ENCODE measurements around the gene TMEM43.

Gene TMEM43

DNA sequence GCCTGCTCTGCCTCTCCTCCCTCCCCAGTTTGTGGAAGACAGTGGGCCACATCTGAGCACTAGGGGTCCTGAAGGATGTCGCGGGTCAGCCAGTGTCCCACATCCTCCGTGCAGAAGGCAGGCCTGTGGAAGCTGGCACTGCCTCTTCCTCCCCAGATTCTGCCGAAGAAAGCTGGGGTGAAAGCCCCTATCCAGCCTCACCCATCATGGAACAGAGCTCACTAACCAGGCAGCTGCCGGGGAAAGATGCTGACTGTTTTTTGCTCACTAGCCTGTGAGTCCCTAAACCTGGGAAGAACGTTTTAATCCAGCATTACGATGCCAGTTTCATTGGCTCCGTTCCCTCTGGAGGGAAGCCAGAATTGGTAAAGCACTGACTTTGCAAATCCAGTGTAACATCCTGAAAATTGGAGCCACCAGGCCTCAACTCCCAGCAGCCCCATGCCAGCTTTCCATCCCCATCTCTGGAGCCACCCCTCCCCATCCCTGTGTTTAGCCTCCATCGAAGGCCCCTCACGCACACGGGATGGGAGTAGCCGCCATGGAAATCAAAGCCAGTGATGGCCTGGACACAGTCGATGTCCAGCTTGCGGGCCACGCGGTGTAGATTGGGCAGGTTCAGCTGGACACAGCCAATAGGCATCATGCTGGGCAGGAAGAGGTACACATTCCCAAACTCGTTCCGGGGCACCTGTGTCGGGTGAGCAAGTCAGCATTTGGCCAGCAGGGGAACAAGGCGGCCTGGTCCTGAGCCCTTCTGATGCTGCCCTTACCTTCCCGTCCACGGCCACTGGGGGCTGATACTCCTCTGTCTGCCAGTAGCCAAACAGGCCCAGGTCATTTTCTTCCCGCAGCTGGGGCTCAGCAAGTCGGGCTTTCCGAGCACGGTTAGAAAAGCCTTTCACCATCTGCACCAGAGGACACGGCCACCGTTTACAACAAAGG is 23.5 kb downstream of the TMEM43 start:
- in situ Hi-C loops (cut with HindIII; ENCODE audit: low sequenced_read_pairs): no loop called here

DNA sequence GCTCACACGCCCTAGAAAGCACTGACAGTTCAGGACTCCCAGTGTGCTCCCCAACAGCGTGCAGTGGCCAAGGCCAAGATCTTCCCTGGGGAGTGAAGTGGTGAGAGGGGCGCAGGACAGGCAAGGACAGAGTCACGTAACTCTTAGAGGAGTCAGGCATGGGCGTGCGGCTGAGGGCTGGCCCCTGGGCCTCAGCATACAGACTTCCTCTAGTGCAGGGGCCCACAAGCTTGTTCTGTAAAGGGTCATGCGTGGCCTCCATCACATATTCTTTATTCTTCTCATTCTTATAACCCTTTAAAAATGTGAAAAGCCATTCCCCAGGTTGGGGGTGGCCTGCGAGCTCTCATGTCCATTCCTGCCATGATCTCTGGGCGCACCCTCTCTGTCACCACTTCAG is 25.2 kb downstream of the TMEM43 start:
- in situ Hi-C loops (cut with HindIII; ENCODE audit: low sequenced_read_pairs): no loop called here

DNA sequence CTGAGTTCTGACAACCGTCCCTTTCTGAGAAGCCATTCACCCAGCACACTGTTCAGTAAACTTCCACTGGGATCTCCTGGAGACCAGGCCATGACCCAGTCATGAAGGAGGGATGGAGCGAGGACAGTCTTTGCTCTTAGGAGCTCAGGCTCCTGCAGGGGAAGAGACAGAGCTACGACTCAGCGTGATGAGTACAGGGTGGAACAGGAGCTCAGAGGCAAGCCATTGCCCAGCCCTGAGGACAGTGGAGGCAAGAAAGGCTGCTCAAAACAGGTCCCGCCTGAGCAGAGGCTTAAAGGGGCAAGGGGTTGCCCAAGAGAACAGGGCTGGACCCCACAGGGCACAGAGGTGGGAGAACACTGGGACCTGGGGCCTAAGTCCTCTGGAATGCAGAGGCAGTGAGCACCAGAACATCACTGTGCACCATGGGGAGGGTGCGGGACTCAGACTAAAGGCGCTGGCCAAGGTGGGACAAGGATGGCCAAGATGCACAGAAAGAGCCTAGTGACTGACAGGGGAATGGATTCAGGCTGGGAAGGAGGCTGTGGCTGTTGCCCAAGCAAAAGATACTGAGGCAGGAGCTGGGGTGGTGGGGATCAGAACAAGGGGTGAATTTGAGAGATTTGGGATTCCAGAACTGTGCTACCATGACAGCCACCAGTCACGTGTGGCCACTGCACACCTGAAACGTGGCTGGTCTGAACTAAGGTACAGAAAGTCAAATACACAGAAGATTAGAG is 25.8 kb downstream of the TMEM43 start:
- in situ Hi-C loops (cut with HindIII; ENCODE audit: low sequenced_read_pairs): no loop called here

DNA sequence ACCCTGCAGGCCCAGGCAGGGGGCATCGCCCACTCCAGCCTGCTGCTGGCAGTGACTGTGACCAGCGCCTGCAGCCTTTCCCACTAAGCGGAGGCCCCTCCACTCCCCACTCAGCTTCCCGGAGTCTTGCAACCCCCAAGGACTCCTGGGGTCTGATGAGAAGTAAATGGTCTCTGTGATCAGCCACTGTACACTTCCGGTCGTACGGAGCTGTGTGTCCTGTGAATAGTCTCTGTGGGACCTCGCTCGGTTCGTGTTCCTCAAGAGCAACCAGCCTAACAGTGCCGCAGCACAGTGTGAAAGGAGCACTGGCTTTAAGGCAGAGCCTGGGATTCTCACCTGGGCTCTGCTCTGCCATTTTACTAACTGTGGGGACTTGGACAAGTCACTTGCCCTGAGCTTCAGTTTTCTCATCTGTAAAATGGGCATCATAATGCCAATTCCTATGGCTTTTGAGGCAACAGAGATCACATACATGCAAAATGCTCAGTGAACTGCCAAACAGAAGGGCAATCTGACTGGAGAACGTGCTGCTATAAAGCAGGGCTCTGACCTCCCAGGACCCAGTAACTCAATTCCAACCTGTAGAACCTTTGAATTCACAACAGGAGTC is 26.7 kb downstream of the TMEM43 start:
- in situ Hi-C loops (cut with HindIII; ENCODE audit: low sequenced_read_pairs): no loop called here

DNA sequence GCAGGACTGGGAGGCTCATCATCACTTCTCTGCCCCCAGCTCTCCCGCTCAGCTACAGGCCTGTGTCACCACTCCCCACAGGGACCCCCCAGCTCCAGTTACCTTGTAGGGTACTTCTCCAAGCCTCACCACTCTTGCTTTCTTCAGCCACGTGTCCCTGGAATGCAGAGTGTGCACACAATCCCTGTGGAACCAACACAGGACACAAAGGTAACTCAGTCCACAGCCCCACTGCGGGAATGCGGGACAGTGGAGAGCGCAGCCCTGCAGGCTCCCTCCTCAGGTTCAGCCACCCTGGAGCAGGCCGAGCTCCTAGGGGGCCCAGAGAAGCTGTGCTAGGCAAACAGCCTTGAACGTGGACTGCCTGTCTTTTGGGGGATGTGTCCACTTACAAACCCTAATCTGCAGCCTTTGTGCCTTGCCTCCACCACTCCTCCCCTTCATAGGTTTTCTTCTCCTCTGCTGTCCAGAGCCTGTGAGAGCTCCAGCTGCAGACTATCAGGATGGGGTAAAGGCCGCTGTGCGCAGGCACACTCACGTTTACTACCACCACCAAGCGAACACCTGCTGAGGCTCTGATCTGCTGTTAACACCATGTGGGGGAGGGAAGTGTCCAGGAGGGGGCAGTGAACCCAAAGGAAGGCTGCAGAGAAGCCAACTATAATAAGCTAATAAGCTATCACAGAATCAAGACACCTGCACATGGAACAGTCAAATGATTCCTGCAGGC is 27.5 kb downstream of the TMEM43 start:
- in situ Hi-C loops (cut with HindIII; ENCODE audit: low sequenced_read_pairs): no loop called here

DNA sequence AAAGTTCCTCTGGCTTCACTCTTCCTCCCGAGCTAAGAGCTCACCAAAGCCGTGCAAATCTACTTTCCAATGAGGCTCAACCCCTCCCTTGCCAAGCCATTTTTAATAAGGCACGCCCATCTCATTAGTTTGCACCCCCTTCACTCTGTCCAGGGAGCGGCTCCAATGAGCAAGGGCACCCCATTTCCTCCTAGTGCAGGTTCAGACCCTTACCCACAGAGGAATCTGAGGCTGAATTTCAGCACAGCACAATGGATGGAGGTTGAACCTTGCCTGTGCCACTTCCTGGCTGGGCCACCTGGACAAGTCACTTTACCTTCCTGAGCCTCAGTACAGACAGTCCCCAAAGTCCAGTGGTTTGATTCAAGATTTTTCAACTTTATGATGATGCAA is 28.1 kb downstream of the TMEM43 start:
- in situ Hi-C loops (cut with HindIII; ENCODE audit: low sequenced_read_pairs): no loop called here

DNA sequence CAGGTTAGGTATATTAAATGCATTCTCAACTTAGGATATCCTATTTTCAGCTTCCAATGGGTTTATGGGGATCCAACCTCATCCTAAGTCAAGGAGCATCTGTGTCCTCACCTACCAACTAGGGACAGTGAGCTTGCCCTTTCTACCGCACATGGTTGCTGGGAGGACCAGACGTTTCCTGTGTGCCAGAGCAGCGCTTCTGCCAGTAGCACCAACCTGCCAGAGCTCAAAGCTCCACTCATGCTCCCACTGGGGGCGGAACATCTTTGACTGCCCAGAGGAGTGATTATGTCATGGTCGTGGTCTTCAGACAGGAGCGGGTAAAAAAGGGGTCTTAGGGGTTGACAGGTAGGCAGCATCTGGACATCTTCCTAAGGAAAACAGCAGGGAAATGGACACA is 28.8 kb downstream of the TMEM43 start:
- in situ Hi-C loops (cut with HindIII; ENCODE audit: low sequenced_read_pairs): no loop called here

DNA sequence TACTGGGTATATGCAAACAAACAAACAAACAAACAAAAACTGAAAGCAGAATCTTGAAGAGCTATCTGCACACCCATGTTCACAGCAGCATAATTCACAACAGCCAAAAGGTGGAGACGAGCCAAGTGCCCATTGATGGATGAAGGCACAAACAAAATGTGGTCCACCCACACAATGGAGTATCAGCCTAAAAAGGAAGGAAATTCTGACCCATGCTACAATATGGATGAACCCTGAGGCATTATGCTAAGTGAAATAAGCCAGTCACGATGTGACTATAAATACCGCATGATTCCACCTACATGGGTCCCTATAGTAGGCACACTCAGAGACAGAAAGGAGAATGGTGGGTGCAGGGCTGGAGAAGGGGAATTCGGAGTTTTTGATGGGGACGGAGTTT is 29.4 kb downstream of the TMEM43 start:
- in situ Hi-C loops (cut with HindIII; ENCODE audit: low sequenced_read_pairs): no loop called here

DNA sequence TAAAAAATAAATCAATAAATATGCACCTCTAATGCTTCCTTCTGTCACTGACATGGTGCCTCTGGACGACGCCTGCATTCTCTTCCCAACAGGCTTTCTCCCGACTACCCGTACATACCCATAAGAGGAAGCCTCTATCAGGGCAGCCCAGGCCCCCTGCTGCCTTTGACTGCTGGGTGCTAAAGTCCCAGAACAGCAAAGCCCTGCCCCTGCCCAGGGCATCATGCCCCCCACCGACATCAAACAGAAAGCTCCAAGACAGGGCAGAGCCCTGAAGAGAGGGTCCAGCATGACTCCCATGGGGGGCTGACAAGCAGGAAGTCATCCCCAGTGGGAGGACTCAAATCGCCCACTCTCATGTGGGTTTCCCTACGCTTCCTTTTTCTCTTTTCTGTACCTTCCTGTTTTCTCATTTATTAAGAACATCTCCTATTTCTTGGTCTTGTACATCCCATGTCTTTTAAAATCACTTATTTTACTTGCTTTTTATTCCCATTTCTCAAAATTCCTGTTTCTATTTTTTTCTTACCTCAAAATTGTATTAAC is 30.1 kb downstream of the TMEM43 start:
- in situ Hi-C loops (cut with HindIII; ENCODE audit: low sequenced_read_pairs): no loop called here

DNA sequence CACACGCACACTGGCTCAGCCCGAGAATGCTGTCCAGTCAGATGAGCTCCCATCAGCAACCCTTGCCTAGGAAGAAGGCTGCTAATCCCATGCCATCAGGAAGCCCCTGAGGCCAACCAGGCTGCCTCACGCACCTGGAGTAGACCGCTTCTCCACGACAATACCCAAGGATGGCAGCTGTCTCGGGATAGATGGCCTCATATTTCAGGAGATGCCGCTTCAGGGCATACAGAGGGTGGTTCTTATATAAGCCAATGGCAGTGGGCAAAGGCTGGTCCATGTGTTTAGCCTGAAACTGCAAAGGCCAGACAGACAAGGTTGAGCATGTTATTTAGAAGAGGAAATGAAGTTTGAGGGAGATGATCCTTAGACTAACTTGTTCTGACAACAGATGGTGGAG is 31.3 kb downstream of the TMEM43 start:
- in situ Hi-C loops (cut with HindIII; ENCODE audit: low sequenced_read_pairs): no loop called here

DNA sequence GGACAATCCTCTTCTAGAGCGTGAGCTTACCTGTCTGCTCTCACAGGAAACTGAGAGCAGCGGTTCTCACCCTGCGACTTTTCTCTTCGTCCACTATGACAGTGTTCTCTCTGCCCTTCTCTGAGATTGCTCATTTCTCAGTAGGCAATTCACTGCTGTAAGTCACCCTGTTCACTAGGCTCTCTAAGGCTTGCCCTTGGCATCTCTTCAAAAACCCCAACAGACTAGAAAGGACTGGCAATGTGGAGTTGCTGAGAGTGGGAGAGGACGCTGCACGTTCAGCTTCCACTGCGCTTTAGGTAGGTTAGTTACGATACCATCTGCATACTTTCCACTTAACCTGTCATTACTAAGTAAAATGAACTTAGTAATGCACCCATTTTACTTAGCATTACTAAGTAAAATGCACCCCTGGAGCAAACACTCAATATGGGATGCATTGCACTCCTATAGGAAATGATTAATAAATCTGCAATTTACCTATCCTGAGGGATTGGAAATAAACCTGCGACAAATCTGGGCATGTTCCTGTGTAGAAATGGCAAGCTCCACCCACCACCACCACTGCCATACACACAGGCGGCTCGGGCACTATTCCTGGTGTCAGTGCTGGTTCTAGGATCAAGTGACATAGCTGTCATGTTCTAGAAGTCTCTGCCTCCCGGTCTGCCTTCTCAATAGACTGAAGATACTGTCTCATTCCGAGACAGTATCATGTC is 32.1 kb downstream of the TMEM43 start:
- in situ Hi-C loops (cut with HindIII; ENCODE audit: low sequenced_read_pairs): no loop called here

DNA sequence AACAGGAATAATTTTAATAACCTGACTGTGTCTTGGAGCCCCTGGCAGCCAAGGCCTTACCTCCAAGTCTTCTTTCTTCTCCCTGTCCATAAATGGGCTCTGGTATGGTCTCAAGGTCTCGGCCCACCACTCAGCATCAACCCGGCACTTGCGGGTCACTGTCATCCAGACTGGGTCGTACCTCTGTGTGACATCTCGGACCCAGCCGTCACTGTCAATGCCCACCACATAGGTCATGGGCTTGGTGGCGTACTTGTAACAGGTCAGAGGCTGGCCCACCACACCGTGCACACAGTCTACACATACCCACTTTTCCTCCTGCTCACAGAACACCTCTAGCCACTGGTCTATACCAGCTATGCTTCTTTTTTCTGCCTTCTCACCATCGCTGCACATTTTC is 33.1 kb downstream of the TMEM43 start:
- in situ Hi-C loops (cut with HindIII; ENCODE audit: low sequenced_read_pairs): no loop called here

DNA sequence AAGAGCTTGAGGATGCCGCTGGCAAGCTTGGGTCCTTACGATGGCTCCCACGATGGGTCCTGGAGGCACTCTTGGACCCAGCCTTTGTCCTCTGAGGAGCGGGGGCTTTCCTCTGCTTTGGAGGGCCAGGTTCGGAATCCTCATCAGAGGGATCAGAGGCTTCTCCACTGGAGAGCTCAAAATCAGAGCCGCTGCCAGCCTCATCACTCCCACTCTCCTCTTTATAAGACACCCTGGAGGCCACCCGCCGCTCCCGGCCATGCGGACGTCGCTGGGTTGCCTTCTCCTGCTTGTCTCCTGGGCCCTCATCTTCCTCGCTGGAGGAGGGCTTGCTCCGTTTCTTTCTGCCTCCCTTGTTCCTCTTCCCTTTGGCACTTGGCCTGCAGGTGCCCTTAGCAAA is 33.5 kb downstream of the TMEM43 start:
- in situ Hi-C loops (cut with HindIII; ENCODE audit: low sequenced_read_pairs): no loop called here

DNA sequence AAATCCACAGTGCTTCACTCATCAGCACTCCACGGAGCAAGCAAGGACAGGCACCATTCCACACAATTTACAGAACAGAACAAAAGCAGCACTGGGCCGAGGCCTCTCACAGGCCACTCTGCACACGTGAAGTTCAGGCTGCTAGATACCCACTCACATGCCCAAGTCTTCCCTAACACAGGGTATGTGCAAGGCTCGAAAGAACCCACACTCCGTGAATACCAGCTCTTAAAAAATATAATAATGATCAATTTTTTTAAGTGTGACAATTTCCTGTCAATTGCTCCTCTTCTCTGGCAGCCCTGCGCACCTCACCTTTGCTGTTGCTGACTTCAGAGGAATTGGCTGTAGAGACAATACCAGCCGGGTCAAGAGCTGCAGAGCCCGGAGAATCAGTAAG is 34.6 kb downstream of the TMEM43 start:
- in situ Hi-C loops (cut with HindIII; ENCODE audit: low sequenced_read_pairs): no loop called here

DNA sequence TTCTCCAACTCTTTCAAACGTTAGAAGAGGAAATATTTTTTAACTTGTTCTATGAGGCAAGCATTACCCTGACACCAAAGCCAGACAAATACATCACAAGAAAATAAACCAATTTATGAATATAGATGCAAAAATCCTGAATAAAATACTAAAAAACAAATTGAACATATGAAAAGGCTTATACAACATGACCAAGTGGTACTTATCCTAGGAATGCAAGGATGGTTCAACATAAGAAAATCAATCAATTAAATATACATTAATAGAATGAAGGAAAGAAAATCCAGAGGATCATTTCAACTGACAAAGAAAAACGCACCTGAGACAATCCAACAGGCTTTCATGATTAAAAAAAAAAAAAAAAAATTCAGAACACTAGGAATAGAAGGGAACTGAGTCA is 36.4 kb downstream of the TMEM43 start:
- in situ Hi-C loops (cut with HindIII; ENCODE audit: low sequenced_read_pairs): no loop called here

DNA sequence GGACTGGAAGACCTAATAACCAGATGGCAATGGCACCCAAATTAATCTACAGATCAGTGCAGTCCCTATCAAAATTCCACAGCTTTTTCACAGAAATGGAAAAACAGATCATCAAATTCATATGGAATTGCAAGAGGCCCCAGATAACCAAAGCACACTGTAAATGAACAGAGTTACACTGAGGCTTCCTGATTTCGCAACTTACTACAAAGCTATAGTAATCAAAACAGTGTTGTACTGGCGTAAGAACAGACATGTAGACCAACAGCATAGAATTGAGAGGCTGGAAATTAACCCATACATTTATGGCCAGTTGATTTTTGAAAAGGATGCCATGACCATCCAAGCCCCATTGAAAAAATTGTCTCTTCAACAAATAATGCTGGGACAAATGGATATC is 37.3 kb downstream of the TMEM43 start:
- in situ Hi-C loops (cut with HindIII; ENCODE audit: low sequenced_read_pairs): no loop called here

DNA sequence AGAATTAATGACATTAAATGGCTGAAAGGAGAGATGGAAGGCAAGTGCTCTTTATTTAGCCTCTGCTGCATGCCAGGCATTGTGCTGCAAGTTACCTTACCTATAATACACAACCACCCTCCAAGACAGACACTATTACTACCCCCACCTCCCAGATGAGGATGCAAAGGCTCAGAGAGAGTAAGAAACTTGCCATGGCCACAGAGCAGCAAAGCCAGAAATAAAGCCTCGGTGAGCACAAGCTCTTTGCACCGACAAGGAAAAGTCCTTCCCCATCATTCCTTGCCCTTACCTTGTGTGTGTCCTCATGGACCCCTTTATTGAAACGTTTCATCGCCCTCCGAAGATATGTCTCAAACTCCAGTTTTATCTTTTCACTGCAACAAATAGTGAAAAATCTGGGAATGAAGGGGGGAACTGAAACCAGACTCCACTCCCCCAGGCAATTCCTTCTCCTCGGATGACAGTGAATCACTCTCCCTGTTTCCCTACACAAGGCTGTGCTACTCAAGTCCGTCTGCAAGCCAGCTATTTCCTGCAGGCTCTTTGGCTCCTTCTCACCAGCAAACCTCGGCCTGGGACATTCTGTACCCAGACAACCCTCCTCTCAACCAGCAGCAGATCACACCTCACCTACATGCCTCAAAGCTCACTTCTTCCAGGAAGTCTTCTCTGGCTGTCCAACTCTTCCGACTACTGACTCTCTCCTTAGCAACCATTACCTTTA is 42.2 kb downstream of the TMEM43 start:
- in situ Hi-C loops (cut with HindIII; ENCODE audit: low sequenced_read_pairs): no loop called here

DNA sequence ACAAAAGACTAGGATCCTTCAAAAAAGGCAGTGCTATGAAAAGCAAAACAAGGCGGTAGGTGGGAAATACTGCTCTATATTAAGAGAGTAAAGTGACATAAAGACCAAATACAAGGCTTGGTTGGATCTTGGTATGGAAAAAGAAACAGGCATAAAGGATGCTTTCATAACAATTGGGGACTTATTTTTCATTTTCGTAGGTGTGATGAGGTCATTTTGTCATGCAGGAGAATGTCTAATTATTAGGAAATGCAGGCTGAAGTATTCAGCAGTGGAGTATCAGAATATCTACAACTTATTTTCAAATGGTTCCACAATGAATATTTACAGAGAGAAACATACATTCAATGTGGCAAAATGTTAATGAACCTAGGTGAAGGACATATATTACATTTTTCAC is 44.6 kb downstream of the TMEM43 start:
- in situ Hi-C loops (cut with HindIII; ENCODE audit: low sequenced_read_pairs): no loop called here

DNA sequence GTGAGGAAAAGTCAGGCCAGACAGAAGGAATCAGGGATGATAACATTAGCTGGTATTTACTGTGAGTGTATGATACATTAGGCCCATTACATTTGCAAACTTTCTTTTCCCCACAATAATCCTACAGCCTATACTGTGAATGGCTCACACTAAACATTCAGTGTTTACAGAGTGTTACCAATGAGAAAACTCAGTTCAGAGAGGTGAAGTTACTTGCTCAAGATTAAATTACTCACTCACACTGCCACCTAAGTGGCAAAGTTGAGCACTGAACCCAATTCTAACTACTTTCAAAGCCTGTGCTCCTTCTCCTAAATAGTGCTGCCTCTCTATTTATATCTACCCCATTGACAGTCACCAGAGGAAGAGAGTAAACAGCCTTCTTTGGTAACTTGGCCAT is 45.0 kb downstream of the TMEM43 start:
- in situ Hi-C loops (cut with HindIII; ENCODE audit: low sequenced_read_pairs): no loop called here

Measured in DLD1 (cell line).